ENCODE measurements around the gene ITPKC.

Gene ITPKC

GRCh38 chr19:40668991-40669614, 47.8 kb upstream of the ITPKC start (continued):
- TF ChIP-seq PATZ1 (CRISPR knock-in tag; IDR thresholded peaks at IDR 0.05; ENCODE audit: borderline replicate concordance): no peak
- TF ChIP-seq ZNF565 (CRISPR knock-in tag; conservative IDR thresholded peaks at IDR 0.05; ENCODE audit: low read depth): no peak

- ATAC-seq: no peak
- TF ChIP-seq OSR1 (CRISPR knock-in tag; IDR thresholded peaks at IDR 0.05) (no peak), RARB (CRISPR knock-in tag; IDR thresholded peaks at IDR 0.05) (no peak), TCF4 (CRISPR knock-in tag; IDR thresholded peaks at IDR 0.05; ENCODE audit: borderline replicate concordance) (no peak), ZFP3 (CRISPR knock-in tag; IDR thresholded peaks at IDR 0.05) (no peak), PPARA (CRISPR knock-in tag; IDR thresholded peaks at IDR 0.05; ENCODE audit: borderline replicate concordance) (no peak), POU6F1 (CRISPR knock-in tag; IDR thresholded peaks at IDR 0.05; ENCODE audit: borderline replicate concordance, low read depth) (no peak), GLIS3 (CRISPR knock-in tag; IDR thresholded peaks at IDR 0.05) (no peak), ZNF8 (CRISPR knock-in tag; IDR thresholded peaks at IDR 0.05) (no peak)
Observed at GRCh38 chr19:40671404-40671803, 45.5 kb upstream of the ITPKC start.

GRCh38 chr19:40672038-40672437, 44.9 kb upstream of the ITPKC start:
- TF ChIP-seq POU6F1 (CRISPR knock-in tag; IDR thresholded peaks at IDR 0.05; ENCODE audit: borderline replicate concordance, low read depth) (no peak), ZNF565 (CRISPR knock-in tag; conservative IDR thresholded peaks at IDR 0.05; ENCODE audit: low read depth) (no peak), RARB (CRISPR knock-in tag; IDR thresholded peaks at IDR 0.05) (no peak), SNAI2 (CRISPR knock-in tag; IDR thresholded peaks at IDR 0.05) (no peak), ISL1 (CRISPR knock-in tag; IDR thresholded peaks at IDR 0.05) (no peak), ZFP30 (CRISPR knock-in tag; IDR thresholded peaks at IDR 0.05) (no peak), ZFP3 (CRISPR knock-in tag; IDR thresholded peaks at IDR 0.05) (no peak), ZNF8 (CRISPR knock-in tag; IDR thresholded peaks at IDR 0.05) (no peak)
- ATAC-seq: no peak

GRCh38 chr19:40672573-40673299, 44.2 kb upstream of the ITPKC start:
- TF ChIP-seq PATZ1 (CRISPR knock-in tag; IDR thresholded peaks at IDR 0.05; ENCODE audit: borderline replicate concordance) (no peak), ARNTL (CRISPR knock-in tag; IDR thresholded peaks at IDR 0.05; ENCODE audit: borderline replicate concordance, low read depth) (no peak), ZFP30 (CRISPR knock-in tag; IDR thresholded peaks at IDR 0.05) (no peak), RARB (CRISPR knock-in tag; IDR thresholded peaks at IDR 0.05) (no peak), POU6F1 (CRISPR knock-in tag; IDR thresholded peaks at IDR 0.05; ENCODE audit: borderline replicate concordance, low read depth) (no peak), PPARA (CRISPR knock-in tag; IDR thresholded peaks at IDR 0.05; ENCODE audit: borderline replicate concordance) (no peak), CSRNP3 (CRISPR knock-in tag; IDR thresholded peaks at IDR 0.05) (no peak), TSHZ2 (CRISPR knock-in tag; IDR thresholded peaks at IDR 0.05) (no peak), TOX (CRISPR knock-in tag; IDR thresholded peaks at IDR 0.05; ENCODE audit: borderline replicate concordance) (no peak)
- ATAC-seq: no peak
